OCI-LY1 (cell line): ENCODE measurements around the gene ZNF148.

ENCODE experiments used
- H2AFZ ChIP-seq: fragments of 200-600 bp; sonication (generic), shearing (Covaris generic); 2 replicates; pipeline ENCODE4 v1.6.0; 2014; ENCODE audit warnings: antibody characterized with exemption, mild to moderate bottlenecking, low read length
- H3F3A ChIP-seq: fragments of 200-600 bp; sonication (generic), shearing (Covaris generic); 2 replicates; pipeline ENCODE4 v1.6.0; 2014; ENCODE audit warnings: mild to moderate bottlenecking, antibody characterized with exemption, low read length, moderate library complexity; ENCODE audit not compliant: insufficient read depth
- H3K27ac ChIP-seq: fragments of 200-600 bp; sonication (generic); 2 replicates; pipeline ENCODE4 v1.5.1; 2014; ENCODE audit warnings: low read length, mixed run types, mild to moderate bottlenecking, low read depth; ENCODE audit not compliant: poor library complexity, severe bottlenecking
- H3K27me3 ChIP-seq: fragments of 200-600 bp; sonication (generic); 2 replicates; pipeline ENCODE4 v1.6.0; 2014; ENCODE audit warnings: antibody characterized with exemption, mild to moderate bottlenecking, low read length, moderate library complexity; ENCODE audit not compliant: insufficient read depth
- H3K36me3 ChIP-seq: fragments of 200-600 bp; sonication (generic); 2 replicates; pipeline ENCODE4 v1.6.1; 2014; ENCODE audit warnings: mild to moderate bottlenecking, antibody characterized with exemption, low read length, moderate library complexity, mixed read lengths; ENCODE audit not compliant: insufficient read depth
- H3K4me1 ChIP-seq: fragments of 200-600 bp; sonication (generic); 2 replicates; pipeline ENCODE4 v1.5.1; 2014; ENCODE audit warnings: mild to moderate bottlenecking, low read length, moderate library complexity; ENCODE audit not compliant: insufficient read depth, severe bottlenecking
- H3K4me2 ChIP-seq: fragments of 200-600 bp; sonication (generic), shearing (Covaris generic); 2 replicates; pipeline ENCODE4 v1.6.1; 2014; ENCODE audit warnings: low read length
- H3K4me3 ChIP-seq: fragments of 200-600 bp; sonication (generic); 2 replicates; pipeline ENCODE4 v1.5.1; 2014; ENCODE audit warnings: low read length, low read depth, mild to moderate bottlenecking, mixed read lengths; ENCODE audit not compliant: poor library complexity, severe bottlenecking
- H3K79me2 ChIP-seq: fragments of 200-600 bp; shearing (Covaris generic); 2 replicates; pipeline ENCODE4 v1.6.1; 2016; ENCODE audit warnings: mixed run types, low read length, mixed read lengths; ENCODE audit not compliant: insufficient read depth
- H3K9ac ChIP-seq: fragments of 200-600 bp; sonication (generic), shearing (Covaris generic); 2 replicates; pipeline ENCODE4 v1.6.1; 2014; ENCODE audit warnings: mild to moderate bottlenecking, low read length, mixed read lengths
- H3K9me2 ChIP-seq: fragments of 200-600 bp; sonication (generic), shearing (Covaris generic); 2 replicates; pipeline ENCODE4 v1.6.1; 2014; ENCODE audit warnings: low read depth, mild to moderate bottlenecking, low read length, mixed read lengths
- H3K9me3 ChIP-seq: fragments of 200-600 bp; shearing (Covaris generic); 2 replicates; pipeline ENCODE4 v1.6.1; 2014; ENCODE audit warnings: low read length, mixed read lengths
- H4K20me1 ChIP-seq: fragments of 200-600 bp; sonication (generic), shearing (Covaris generic); 2 replicates; pipeline ENCODE4 v1.6.0; 2016; ENCODE audit warnings: mild to moderate bottlenecking, low read length; ENCODE audit not compliant: insufficient read depth
- EZH2 ChIP-seq: fragments of 200-600 bp; sonication (generic), shearing (Covaris generic); IDR thresholded peaks from 2 replicates; pipeline ENCODE4 v1.8.0; 2017; ENCODE audit warnings: borderline replicate concordance, mixed run types, mild to moderate bottlenecking, antibody characterized with exemption, low read length, moderate library complexity, mixed read lengths
- TF ChIP-seq, protein P1 (sequence below): fragments of 200-600 bp; sonication (generic), shearing (Covaris generic); IDR thresholded peaks from 2 replicates; pipeline ENCODE4 v1.5.1; 2017; ENCODE audit warnings: mild to moderate bottlenecking, antibody characterized with exemption, low read length, moderate library complexity, mixed read lengths

The ZNF148 gene

DNA sequence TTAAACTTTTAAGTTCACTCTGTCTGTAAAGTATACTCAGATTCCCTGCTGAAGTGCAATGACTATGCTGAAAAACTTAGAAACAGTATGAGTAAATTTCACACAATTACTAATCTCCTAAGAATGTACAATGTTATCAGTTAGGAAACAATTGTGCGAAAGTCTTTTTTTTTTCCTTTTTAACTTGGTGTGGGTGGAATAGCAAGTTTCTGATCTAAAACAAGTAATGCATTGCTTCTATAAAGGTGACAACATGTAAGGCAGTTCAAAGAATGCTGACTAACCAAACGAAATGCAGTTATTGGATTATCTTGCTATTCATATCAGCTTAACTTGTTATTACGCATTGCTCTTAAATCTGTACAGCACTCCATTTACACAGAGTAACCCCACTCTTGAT is 143.2 kb downstream of the ZNF148 start:
- H3K27ac ChIP-seq: no peak overlapping the region
- no peak overlapping the region for H2AFZ ChIP-seq
- H3K9me2 ChIP-seq: no peaks in the 10 kb centered on the region
- H3K4me2 ChIP-seq: no peak overlapping the region
- H3K4me3 ChIP-seq: no peak overlapping the region
- peaks cover 28% of the 10 kb centered on the region for H3K36me3 ChIP-seq
- no peak overlapping the region for H3K9ac ChIP-seq
- no peaks in the 10 kb centered on the region for H4K20me1 ChIP-seq
- peaks cover 4% of the 10 kb centered on the region; the same call in 1 of the 2 replicates for H3F3A ChIP-seq
- H3K9me3 ChIP-seq: no peaks in the 10 kb centered on the region
- no peaks in the 10 kb centered on the region for H3K27me3 ChIP-seq
- no peaks in the 10 kb centered on the region for H3K4me1 ChIP-seq
- TF ChIP-seq, protein P1, sequence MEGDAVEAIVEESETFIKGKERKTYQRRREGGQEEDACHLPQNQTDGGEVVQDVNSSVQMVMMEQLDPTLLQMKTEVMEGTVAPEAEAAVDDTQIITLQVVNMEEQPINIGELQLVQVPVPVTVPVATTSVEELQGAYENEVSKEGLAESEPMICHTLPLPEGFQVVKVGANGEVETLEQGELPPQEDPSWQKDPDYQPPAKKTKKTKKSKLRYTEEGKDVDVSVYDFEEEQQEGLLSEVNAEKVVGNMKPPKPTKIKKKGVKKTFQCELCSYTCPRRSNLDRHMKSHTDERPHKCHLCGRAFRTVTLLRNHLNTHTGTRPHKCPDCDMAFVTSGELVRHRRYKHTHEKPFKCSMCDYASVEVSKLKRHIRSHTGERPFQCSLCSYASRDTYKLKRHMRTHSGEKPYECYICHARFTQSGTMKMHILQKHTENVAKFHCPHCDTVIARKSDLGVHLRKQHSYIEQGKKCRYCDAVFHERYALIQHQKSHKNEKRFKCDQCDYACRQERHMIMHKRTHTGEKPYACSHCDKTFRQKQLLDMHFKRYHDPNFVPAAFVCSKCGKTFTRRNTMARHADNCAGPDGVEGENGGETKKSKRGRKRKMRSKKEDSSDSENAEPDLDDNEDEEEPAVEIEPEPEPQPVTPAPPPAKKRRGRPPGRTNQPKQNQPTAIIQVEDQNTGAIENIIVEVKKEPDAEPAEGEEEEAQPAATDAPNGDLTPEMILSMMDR: no peak
- TF ChIP-seq EZH2: no peak
- no peaks in the 10 kb centered on the region for H3K79me2 ChIP-seq

DNA sequence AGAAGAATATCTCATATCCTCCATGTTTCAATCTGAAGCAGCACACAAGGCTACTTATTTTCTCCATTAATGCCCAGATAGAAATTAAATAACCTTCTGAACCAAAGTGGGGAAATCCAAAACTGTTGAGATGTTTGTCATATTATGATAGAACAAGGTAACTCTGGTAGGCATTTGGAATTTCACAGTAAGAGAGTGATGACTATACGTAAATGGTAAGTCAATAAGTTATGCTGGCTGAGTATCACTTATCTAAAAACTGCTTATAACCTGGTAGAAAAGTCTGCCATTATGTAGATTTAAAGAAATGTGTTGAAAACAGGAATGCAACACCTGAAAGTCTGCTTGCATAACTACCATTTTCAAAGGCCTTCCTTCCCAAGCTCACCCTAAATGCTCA is 145.4 kb downstream of the ZNF148 start:
- Histone ChIP-seq H3K9ac (no peak overlapping the region), H3K36me3 (peaks cover 25% of the 10 kb centered on the region), H2AFZ (no peak overlapping the region), H3K4me3 (no peak overlapping the region), H3K9me2 (no peaks in the 10 kb centered on the region), H3F3A (peaks cover 4% of the 10 kb centered on the region; the same call in 1 of the 2 replicates), H3K4me2 (no peak overlapping the region), H3K79me2 (no peaks in the 10 kb centered on the region), H4K20me1 (no peaks in the 10 kb centered on the region), H3K27me3 (no peaks in the 10 kb centered on the region), H3K27ac (no peak overlapping the region), H3K4me1 (no peaks in the 10 kb centered on the region), H3K9me3 (no peaks in the 10 kb centered on the region)
- TF ChIP-seq, protein P1: no peak
- no peak for TF ChIP-seq EZH2

DNA sequence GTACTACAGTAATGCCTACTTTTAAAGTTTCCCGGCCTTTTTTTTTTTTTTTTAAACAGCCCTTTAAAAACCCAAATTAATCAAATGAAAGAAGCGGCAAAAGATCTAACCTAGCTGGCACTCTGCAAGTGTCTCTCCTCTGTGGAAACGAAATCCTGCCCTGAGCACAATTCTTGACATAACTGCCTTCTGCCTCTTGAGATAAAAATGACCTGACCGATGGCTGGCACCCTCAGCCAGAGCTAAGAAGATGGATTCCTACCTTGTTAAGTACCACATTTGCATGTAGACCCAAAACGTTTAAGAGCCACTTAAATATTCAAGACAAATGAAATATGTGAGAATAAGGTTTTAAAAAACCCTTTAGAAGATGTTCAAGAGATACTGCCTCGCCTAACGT is 146.0 kb downstream of the ZNF148 start:
- Histone ChIP-seq H4K20me1 (no peaks in the 10 kb centered on the region), H3K9me3 (no peaks in the 10 kb centered on the region), H3F3A (peaks cover 4% of the 10 kb centered on the region; the same call in 1 of the 2 replicates), H3K4me2 (no peak overlapping the region), H3K27me3 (no peaks in the 10 kb centered on the region), H3K36me3 (peaks cover 25% of the 10 kb centered on the region), H3K9ac (no peak overlapping the region), H3K4me1 (no peaks in the 10 kb centered on the region), H3K9me2 (no peaks in the 10 kb centered on the region), H3K79me2 (no peaks in the 10 kb centered on the region), H2AFZ (no peak overlapping the region), H3K27ac (no peak overlapping the region), H3K4me3 (no peak overlapping the region)
- TF ChIP-seq, protein P1: no peak
- TF ChIP-seq EZH2: no peak
